T-helper 2 cell treated with Interferon-gamma antibody and Interleukin-4, amounts not matched to agents 5 μg/mL and 100 μg/mL, for 36 hours (primary cell): ENCODE data around the gene HPCAL1.
"Not testable (repeated sequence)": the region's sequence is repeated elsewhere in the genome, so short reads cannot be mapped to it uniquely, and the experiment has no call there.

Source experiments
- DNase-seq: peaks from one replicate; pipeline ENCODE4 v3.0.0; 2021; ENCODE audit warnings: low spot score
- H3K27ac Mint-ChIP-seq: one replicate; pipeline ENCODE4 v1.8.0; 2021; ENCODE audit warnings: mild to moderate bottlenecking, mixed read lengths
- H3K27me3 Mint-ChIP-seq: one replicate; pipeline ENCODE4 v1.8.0; 2021; ENCODE audit warnings: low read depth, mixed read lengths
- H3K36me3 Mint-ChIP-seq: one replicate; pipeline ENCODE4 v1.8.0; 2021; ENCODE audit warnings: low read depth, mixed read lengths
- H3K4me1 Mint-ChIP-seq: one replicate; pipeline ENCODE4 v1.8.0; 2021; ENCODE audit warnings: low read depth, mixed read lengths
- H3K4me3 Mint-ChIP-seq: one replicate; pipeline ENCODE4 v1.8.0; 2022; ENCODE audit warnings: mild to moderate bottlenecking, moderate library complexity, mixed read lengths
- H3K9me3 Mint-ChIP-seq: one replicate; pipeline ENCODE4 v1.8.0; 2021; ENCODE audit warnings: mixed read lengths

HPCAL1 gene

DNA sequence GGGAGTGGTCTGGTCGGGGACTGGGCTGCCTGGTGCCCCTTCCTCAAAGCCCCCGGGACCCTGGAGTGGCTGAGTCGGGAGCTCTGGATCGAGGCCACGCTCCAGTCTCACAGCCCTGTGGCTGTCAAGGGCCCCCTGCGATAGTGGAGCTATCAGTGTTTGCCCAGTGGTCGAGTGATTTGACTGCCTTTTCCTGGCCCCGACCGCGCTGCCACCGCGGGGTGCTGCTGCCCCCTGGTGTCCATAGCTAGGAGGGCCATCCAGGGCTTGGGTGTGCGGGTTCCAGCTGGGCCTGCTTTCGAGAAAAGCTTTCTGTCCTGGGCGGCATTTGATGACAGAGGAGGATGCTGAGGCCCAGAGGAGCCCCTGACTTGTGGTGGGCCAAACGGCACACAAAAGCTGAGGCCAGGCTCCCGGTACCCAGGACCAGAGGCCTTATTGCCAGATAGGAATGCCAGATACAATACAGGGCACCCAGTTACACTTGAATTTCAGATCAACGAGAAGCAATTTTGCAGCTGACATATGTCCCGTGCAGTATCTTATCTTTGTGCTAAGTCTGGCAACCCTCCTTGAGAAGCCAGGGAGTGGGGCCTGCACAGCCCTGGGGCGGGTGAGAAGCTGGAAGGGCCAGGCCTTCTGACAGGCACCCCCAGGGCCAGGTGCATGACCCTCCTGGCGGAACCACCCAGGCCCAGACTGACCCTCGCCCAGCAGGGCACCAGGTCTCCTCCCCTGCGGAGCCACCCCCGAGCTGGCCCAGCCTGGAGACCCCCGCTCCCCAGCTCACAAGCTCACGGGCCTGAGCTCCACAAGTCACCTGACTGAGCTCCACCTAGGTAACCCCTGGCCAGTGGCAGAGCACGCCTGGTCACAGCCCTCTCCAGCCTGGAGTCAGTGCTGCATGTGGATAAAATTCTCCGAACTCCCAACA lies 132.4 kb downstream of the HPCAL1 start:
- Mint-ChIP-seq H3K4me1 (peaks cover 18% of the 10 kb centered on the region), H3K27me3 (no peaks in the 10 kb centered on the region), H3K4me3 (no peak overlapping the region), H3K36me3 (peaks cover 5% of the 10 kb centered on the region), H3K27ac (no peak overlapping the region), H3K9me3 (no peaks in the 10 kb centered on the region)
- DNase-seq = peak; percentile 70

DNA sequence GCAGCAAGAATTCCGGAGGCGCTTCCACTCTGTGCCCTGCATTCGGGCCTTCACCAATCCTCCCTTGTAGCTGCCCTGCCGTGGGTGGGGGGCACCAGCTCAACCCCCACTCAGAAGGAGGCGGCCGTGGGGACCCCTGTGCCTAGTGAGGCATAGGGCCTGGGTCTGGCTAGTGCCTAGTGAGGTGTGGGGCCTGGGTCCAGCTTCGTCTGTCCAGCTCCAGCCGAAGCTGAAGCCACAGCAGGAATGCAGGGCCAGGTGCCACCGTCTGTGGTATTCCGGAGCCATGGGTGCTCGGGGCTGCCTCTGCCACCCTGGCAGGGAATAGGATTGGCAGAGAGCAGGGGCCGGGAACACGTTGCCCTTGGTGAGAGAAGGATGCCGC lies 133.1 kb downstream of the HPCAL1 start:
- Mint-ChIP-seq H3K27ac (no peak overlapping the region), H3K4me1 (peaks cover 17% of the 10 kb centered on the region), H3K4me3 (no peak overlapping the region), H3K27me3 (no peaks in the 10 kb centered on the region), H3K9me3 (no peaks in the 10 kb centered on the region), H3K36me3 (peaks cover 8% of the 10 kb centered on the region)
- no peak for DNase-seq

DNA sequence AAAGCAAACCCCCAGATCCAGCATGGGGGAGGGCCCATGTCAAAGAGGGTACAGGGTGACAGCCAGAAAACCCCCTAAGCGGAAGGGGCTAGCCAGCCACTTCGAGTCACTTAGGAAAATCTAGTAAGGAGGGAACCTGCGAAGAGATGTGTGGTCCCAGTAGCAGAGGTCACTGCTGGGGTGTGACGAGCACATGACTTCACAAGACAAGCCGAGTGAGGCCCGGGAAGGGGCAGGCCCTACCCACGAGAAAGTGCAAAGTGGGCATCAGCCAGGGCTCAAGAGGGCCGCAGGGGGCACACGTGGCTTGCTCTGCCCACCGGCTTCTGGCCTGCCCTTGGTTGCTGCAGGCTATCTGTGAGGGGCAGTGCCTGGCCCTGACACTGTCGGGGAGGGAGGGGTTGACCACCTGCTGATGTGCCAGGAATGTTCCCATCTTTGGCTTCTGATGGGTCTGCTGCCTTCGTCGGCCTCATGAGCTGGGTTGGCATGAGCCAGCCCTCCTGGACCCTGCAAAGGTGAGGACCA lies 133.9 kb downstream of the HPCAL1 start:
- no peak overlapping the region for H3K27ac Mint-ChIP-seq
- no peaks in the 10 kb centered on the region for H3K27me3 Mint-ChIP-seq
- H3K9me3 Mint-ChIP-seq = no peaks in the 10 kb centered on the region
- peaks cover 13% of the 10 kb centered on the region for H3K36me3 Mint-ChIP-seq
- DNase-seq = no peak
- H3K4me3 Mint-ChIP-seq = no peak overlapping the region
- peaks cover 16% of the 10 kb centered on the region for H3K4me1 Mint-ChIP-seq

DNA sequence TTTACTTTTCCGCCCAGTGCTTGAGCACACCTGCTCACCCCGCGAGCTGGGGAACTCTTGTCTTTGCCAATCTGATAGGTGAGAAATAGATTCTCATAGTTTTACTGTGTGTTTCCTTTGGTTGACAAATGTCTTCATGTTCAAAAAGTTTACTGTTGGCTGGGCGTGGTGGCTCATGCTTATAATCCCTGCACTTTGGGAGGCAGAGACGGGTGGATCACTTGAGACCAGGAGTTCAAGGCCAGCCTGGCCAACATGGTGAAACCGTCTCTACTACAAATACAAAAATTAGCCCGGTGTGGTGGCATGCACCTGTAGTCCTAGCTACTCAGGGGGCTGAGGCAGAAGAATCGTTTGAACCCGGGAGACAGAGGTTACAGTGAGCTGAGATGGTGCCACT lies 135.1 kb downstream of the HPCAL1 start:
- Mint-ChIP-seq H3K4me1 (peaks cover 12% of the 10 kb centered on the region), H3K4me3 (no peak overlapping the region), H3K27me3 (no peaks in the 10 kb centered on the region), H3K9me3 (no peaks in the 10 kb centered on the region), H3K27ac (no peak overlapping the region), H3K36me3 (peaks cover 21% of the 10 kb centered on the region)
- no peak for DNase-seq

- Mint-ChIP-seq H3K4me3 (no peak overlapping the region), H3K27ac (no peak overlapping the region), H3K4me1 (peaks cover 7% of the 10 kb centered on the region), H3K36me3 (peaks cover 29% of the 10 kb centered on the region), H3K9me3 (no peaks in the 10 kb centered on the region), H3K27me3 (no peaks in the 10 kb centered on the region)
- no peak for DNase-seq
Measured at GRCh38 chr2:10438688-10439087, 136.0 kb downstream of the HPCAL1 start.

DNA sequence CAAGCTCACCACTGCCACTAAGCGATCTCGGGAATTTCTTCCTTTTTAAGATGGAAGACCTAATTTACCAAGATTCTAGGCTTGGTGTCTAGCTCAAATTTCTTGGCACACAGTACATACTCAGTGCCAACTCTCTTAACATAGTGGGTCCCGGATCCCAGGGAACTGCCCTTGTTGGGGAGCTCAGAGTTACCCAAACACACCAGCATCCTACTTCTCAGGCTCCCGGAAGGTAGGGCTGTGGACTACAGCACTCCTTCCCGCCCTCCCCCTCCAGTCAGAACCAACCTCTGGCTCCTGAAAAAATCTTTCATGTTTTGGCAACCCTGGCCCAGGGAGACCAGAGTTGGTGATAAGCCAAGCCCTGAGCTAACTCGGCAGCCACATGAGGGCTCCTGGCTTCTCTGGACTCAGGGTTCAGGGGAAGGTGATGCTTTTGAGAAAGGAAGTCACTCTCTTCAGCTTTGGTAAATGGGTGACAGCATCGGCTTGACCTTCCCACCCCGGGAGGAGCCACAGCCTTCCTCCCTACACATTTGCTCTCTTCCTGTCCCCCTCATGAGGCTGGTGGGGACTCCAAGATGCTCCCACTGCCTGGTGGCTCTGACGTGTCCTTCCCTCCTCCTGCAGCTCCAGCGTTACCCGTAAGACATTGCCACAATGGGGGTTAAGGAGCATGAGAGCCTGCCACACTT lies 136.6 kb downstream of the HPCAL1 start:
- Mint-ChIP-seq H3K27me3 (no peaks in the 10 kb centered on the region), H3K4me3 (no peak overlapping the region), H3K27ac (no peak overlapping the region), H3K4me1 (peaks cover 8% of the 10 kb centered on the region), H3K9me3 (no peaks in the 10 kb centered on the region), H3K36me3 (peaks cover 34% of the 10 kb centered on the region)
- no peak for DNase-seq

- Mint-ChIP-seq H3K9me3 (no peaks in the 10 kb centered on the region), H3K36me3 (peaks cover 40% of the 10 kb centered on the region), H3K4me1 (peaks cover 12% of the 10 kb centered on the region), H3K27me3 (no peaks in the 10 kb centered on the region), H3K27ac (no peak overlapping the region), H3K4me3 (no peak overlapping the region)
- no peak for DNase-seq
Measured at GRCh38 chr2:10439971-10440370, 137.3 kb downstream of the HPCAL1 start.

DNA sequence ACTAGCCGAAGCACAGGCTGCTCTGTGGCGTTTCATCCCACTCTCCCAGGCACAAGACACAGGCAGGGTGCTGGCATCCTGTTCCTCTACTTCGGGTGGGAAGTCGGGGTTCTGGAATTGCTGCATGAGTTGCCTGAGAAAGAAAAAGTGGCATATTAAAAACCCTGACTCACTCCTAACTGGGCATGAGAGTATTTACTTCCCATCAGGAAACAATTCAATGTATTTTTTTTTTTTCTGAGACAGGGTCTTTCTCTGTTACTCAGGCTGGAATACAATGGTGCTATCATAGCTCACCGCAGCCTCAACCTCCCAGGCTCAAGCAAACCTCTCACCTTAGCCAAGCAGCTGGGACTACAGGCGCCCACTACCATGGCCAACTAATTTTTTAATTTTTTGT lies 138.0 kb downstream of the HPCAL1 start:
- Mint-ChIP-seq H3K4me3 (no peak overlapping the region), H3K27me3 (no peaks in the 10 kb centered on the region), H3K9me3 (no peaks in the 10 kb centered on the region), H3K27ac (no peak overlapping the region), H3K4me1 (peaks cover 11% of the 10 kb centered on the region), H3K36me3 (peaks cover 40% of the 10 kb centered on the region)
- no peak for DNase-seq

DNA sequence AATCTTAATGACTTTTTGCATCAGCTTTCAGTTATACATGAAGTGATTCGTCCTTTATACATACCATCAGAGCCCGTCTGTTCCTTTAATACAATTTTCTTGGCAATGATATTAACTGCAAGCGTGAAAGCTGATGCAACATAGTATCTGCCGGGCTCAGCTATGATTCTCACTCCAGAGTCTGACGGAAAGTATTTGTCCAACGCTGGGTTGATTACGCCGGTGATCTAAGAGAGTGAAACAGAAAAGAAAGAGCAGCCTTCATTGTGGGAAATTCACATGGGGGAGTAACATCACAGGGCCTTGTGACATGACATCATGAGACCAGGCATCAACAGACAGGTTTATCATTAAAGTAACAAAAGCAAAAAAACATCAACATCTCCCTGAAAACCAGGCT lies 139.2 kb downstream of the HPCAL1 start:
- Mint-ChIP-seq H3K27me3 (no peaks in the 10 kb centered on the region), H3K36me3 (peaks cover 40% of the 10 kb centered on the region), H3K27ac (no peak overlapping the region), H3K4me3 (no peak overlapping the region), H3K4me1 (peaks cover 17% of the 10 kb centered on the region), H3K9me3 (no peaks in the 10 kb centered on the region)
- DNase-seq = no peak

- H3K27ac Mint-ChIP-seq, H3K9me3 Mint-ChIP-seq, H3K4me3 Mint-ChIP-seq, H3K27me3 Mint-ChIP-seq, DNase-seq: not testable (repeated sequence)
- peaks cover 22% of the 10 kb centered on the region for H3K4me1 Mint-ChIP-seq
- peaks cover 44% of the 10 kb centered on the region for H3K36me3 Mint-ChIP-seq
Measured at GRCh38 chr2:10442469-10443126, 139.9 kb downstream of the HPCAL1 start.

- Mint-ChIP-seq H3K4me1 (peaks cover 24% of the 10 kb centered on the region), H3K4me3 (no peak overlapping the region), H3K36me3 (peaks cover 42% of the 10 kb centered on the region), H3K27ac (no peak overlapping the region), H3K9me3 (no peaks in the 10 kb centered on the region), H3K27me3 (no peaks in the 10 kb centered on the region)
- DNase-seq = peak; percentile 71
Measured at GRCh38 chr2:10444463-10444862, 141.8 kb downstream of the HPCAL1 start.

- Mint-ChIP-seq H3K4me3 (peak overlapping the region; percentile 46), H3K9me3 (no peaks in the 10 kb centered on the region), H3K36me3 (peaks cover 31% of the 10 kb centered on the region), H3K27me3 (no peaks in the 10 kb centered on the region), H3K27ac (no peak overlapping the region), H3K4me1 (peaks cover 32% of the 10 kb centered on the region)
- no peak for DNase-seq
Measured at GRCh38 chr2:10446631-10447030, 143.9 kb downstream of the HPCAL1 start.

DNA sequence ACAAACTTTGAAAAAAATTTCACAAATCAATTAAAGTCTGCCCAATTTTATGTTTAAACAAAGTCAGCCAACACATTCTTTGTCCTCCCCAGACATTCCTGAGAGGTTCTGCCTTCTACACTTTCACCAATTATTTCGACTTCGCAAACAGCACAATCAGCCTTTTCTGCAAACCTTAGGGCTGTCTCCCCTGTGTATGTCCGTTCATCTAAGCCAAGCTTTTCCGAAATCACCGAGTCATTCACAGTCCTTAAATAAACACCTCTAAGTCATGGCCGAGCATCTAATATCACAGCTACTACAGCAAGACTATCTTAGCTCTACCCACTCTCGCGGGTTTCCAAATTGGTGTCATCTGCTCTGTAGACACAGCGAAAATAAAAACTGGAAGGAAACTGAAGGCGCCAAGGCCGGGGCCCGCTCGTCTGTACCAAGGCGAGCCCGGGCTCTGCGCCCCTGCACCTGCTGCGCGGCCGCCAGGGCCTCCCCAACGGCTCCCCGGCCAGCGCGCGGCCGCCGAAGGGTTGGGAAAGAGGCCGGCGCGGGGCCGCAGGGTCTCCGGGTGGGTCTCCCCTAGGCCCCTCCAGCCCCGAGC lies 144.7 kb downstream of the HPCAL1 start:
- peaks cover 24% of the 10 kb centered on the region for H3K36me3 Mint-ChIP-seq
- no peaks in the 10 kb centered on the region for H3K27me3 Mint-ChIP-seq
- H3K4me3 Mint-ChIP-seq = peak overlapping the region; percentile 90
- H3K9me3 Mint-ChIP-seq = no peaks in the 10 kb centered on the region
- peak overlapping the region; percentile 72 for H3K27ac Mint-ChIP-seq
- DNase-seq = no peak
- peaks cover 32% of the 10 kb centered on the region for H3K4me1 Mint-ChIP-seq
